Measurements from ENCODE around the gene MEIS2. TPM values are rescaled to one million over a fixed set of nuclear protein-coding genes. Genes with fewer than 3 reads are reported as not detected.

Gene MEIS2
- total and polyA plus RNA-seq, 2 of the 13 experiments (the other 11 are each of a cell fraction or from before 2014, with no cell fraction given), result 10.7 to 12.4 TPM

GRCh38 chr15:37076543-37076942 is 23.8 kb downstream of the MEIS2 start:
- Histone ChIP-seq H3K4me2 (ENCODE audit: low read depth, low read length) (no peak overlapping the region), H3K27me3 (ENCODE audit: control insufficient read depth in 1 of 2, insufficient read depth in 2 of 2, low read length in 2 of 2) (no peaks in the 10 kb centered on the region), H3K79me2 (ENCODE audit: insufficient read depth, low read length) (no peaks in the 10 kb centered on the region), H2AFZ (ENCODE audit: low read length) (no peak overlapping the region), H3K9me3 (ENCODE audit: low read length) (no peaks in the 10 kb centered on the region), H3K27ac (ENCODE audit: extremely low read length, insufficient read depth, low read length) (no peak overlapping the region), H3K4me1 (ENCODE audit: insufficient read depth, low read length) (0 out of 2 replicates have a peak, but pooled peaks cover 8% of the 10 kb centered on the region), H4K20me1 (ENCODE audit: insufficient read depth, low read length) (no peaks in the 10 kb centered on the region), H3K36me3 (replicated peaks in 1 of 2; ENCODE audit: control insufficient read depth in 1 of 2, insufficient read depth in 2 of 2, low read length in 2 of 2) (peaks cover 1 to 13% of the 10 kb centered on the region in 2 experiments; a peak in 2 of 5 replicates), H3K9ac (ENCODE audit: insufficient read depth, low read depth, low read length) (no peak overlapping the region), H3K4me3 (replicated peaks in 1 of 3; ENCODE audit: insufficient read depth in 1 of 3, low read depth in 2 of 3, low read length in 3 of 3) (no peak overlapping the region)
- BruUV-seq (replicated peaks), result no TSS peak
- intact Hi-C loops (cut with micrococcal nuclease; ENCODE audit: unreplicated experiment) (no loop called here), in situ Hi-C loops (cut with HindIII; ENCODE audit: extremely low pct_ligation_motif_present, low pct_unique_long_range_greater_than_20kb) (no loop called here)
- no peak for DNase-seq (ENCODE audit: low spot score)
- no peak for FAIRE-seq
- TF ChIP-seq NCOA5 (CRISPR knock-in tag; IDR thresholded peaks at IDR 0.05), result no peak
- no peak for TF ChIP-seq JDP2 (CRISPR knock-in tag; IDR thresholded peaks at IDR 0.05; ENCODE audit: borderline replicate concordance)
- TF ChIP-seq ONECUT2 (CRISPR knock-in tag; IDR thresholded peaks at IDR 0.05), result no peak
- no peak for TF ChIP-seq DDIT3 (CRISPR knock-in tag; IDR thresholded peaks at IDR 0.05)
- no peak for TF ChIP-seq ZNF782 (CRISPR knock-in tag; IDR thresholded peaks at IDR 0.05; ENCODE audit: borderline replicate concordance)
- TF ChIP-seq ZNF691 (CRISPR knock-in tag; IDR thresholded peaks at IDR 0.05; ENCODE audit: borderline replicate concordance, low read depth), result no peak
- no peak for TF ChIP-seq ESRRA (CRISPR knock-in tag; IDR thresholded peaks at IDR 0.05; ENCODE audit: low read depth)
- no peak for TF ChIP-seq ZSCAN5A (CRISPR knock-in tag; IDR thresholded peaks at IDR 0.05; ENCODE audit: borderline replicate concordance)
- no peak for TF ChIP-seq ZNF563 (CRISPR knock-in tag; IDR thresholded peaks at IDR 0.05)
- no peak for TF ChIP-seq ZNF558 (CRISPR knock-in tag; IDR thresholded peaks at IDR 0.05; ENCODE audit: borderline replicate concordance)
- no peak for TF ChIP-seq ZNF350 (CRISPR knock-in tag; IDR thresholded peaks at IDR 0.05; ENCODE audit: borderline replicate concordance, low read depth)
- no peak for TF ChIP-seq ZNF83 (CRISPR knock-in tag; IDR thresholded peaks at IDR 0.05; ENCODE audit: borderline replicate concordance)
- CTCF ChIA-PET (ENCODE audit: low intra/inter-chr PET ratio, low total read pairs), result no interaction called here
- POLR2A ChIA-PET, result no interaction called here
- ATAC-seq, result no peak

All from HepG2 (cell line).